RWPE1 (cell line): ENCODE results near the gene ALG3.

Experiments used
- CTCF ChIA-PET: fragments of 350-600 bp; sonication (Branson Sonifier 250); formaldehyde crosslinking; extraction: SDS; loops from one replicate; lab custom pipeline; 2021; lab: Yijun Ruan, JAX
- POLR2A ChIA-PET: fragments of 400-600 bp; formaldehyde crosslinking; extraction: SDS; loops from one replicate; lab custom pipeline; 2020; ENCODE audit warnings: antibody characterized with exemption; ENCODE audit not compliant: low non-redundant PET; lab: Yijun Ruan, JAX
- DNase-seq: peaks from one replicate; pipeline ENCODE4 v3.0.0; 2012; ENCODE audit warnings: low spot score
- H3K27ac ChIP-seq: fragments of 450-650 bp; 2 replicates; pipeline ENCODE4 v1.5.1; 2017
- TF ChIP-seq, protein P1 (sequence below): fragments of 450-650 bp; conservative IDR thresholded peaks from 2 replicates; pipeline ENCODE4 v1.5.1; 2017; ENCODE audit warnings: low read depth, mild to moderate bottlenecking

ALG3 gene

DNA sequence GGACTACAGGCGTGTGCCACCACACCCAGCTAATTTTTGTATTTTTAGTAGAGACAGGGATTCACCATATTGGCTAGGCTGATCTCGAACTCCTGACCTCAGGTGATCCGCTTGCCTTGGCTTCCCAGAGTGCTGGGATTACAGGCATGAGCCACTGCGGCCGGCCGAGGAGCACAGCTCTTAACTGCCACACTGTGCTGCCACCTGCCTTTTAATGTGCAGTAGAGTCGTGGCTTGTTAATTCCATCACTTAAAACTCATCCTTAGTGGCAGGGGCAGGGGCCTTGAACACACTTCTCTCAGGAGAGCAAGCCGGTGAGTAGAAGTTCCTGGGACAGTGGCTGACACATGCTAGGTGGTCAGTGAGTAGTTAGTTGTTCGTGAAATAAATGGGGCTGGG, 50.3 kb downstream of the ALG3 start:
- no peak for DNase-seq
- TF ChIP-seq, protein P1, sequence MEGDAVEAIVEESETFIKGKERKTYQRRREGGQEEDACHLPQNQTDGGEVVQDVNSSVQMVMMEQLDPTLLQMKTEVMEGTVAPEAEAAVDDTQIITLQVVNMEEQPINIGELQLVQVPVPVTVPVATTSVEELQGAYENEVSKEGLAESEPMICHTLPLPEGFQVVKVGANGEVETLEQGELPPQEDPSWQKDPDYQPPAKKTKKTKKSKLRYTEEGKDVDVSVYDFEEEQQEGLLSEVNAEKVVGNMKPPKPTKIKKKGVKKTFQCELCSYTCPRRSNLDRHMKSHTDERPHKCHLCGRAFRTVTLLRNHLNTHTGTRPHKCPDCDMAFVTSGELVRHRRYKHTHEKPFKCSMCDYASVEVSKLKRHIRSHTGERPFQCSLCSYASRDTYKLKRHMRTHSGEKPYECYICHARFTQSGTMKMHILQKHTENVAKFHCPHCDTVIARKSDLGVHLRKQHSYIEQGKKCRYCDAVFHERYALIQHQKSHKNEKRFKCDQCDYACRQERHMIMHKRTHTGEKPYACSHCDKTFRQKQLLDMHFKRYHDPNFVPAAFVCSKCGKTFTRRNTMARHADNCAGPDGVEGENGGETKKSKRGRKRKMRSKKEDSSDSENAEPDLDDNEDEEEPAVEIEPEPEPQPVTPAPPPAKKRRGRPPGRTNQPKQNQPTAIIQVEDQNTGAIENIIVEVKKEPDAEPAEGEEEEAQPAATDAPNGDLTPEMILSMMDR = no peak
- POLR2A ChIA-PET = no interaction called here
- no peak overlapping the region for H3K27ac ChIP-seq
- CTCF ChIA-PET = interaction anchor here (0.5 to 0.6 kb wide), 2 partner anchors 16 to 18 kb away, joined by 4 to 5 read pairs; no protein-coding TSS in a partner anchor

DNA sequence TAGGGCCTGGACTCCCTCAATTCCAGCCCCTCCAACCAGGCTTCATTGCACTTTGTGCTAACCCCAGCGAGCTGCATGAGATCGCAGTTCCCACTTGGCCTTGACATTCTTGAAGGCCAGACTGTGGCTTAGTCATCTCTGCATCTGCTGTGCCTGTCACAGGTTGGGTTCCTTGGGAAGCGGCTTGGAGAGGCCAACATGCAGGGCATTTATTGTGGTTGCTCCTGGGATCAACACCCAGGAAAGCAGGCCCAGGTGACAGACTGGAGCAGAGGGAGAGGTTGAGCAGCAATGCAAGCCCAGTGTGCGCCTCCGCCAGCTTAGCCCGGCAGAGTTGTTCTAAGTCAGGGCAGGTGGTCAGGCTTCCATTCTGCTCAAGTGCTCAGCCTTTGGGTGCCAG, 52.2 kb downstream of the ALG3 start:
- DNase-seq = no peak
- ChIA-PET CTCF (interaction anchor here (0.6 to 0.7 kb wide), 2 partner anchors 10 to 27 kb away, joined by 3 read pairs; no protein-coding TSS in a partner anchor), POLR2A (no interaction called here)
- H3K27ac ChIP-seq = 0 out of 2 replicates have a peak overlapping the region, but pooled peaks have one; percentile 1
- TF ChIP-seq, protein P1 = no peak

DNA sequence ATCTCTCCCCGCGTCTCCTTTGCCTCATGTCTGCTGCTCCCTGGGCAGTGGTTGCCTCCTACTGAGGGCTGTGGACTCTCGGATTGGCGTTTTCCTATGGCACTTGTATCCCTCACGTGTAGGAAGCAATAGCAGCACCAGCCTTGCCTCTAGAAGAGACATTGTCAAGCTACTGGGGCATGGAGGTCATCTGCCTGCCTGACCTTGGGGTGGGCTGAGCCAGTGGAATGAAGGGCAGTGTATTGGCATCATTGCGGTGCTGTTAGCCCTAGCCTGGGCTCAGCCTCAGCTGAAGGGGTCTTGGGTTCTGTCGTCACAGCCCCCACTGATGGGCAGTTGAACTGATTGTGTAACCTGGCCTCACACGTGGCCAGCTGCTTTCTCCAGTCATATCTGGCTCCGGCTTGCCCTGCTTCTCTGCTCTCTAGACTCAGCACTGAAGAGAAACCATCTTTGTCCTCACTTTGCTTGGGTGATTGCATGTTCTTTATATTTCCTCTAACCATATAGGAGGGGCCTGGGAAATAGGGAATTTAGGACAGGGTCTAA, 54.7 kb downstream of the ALG3 start:
- TF ChIP-seq, protein P1 = no peak
- ChIA-PET CTCF (interaction anchor here (0.8 kb wide), 1 partner anchor 16 kb away, joined by 5 read pairs; no protein-coding TSS in a partner anchor), POLR2A (no interaction called here)
- no peak for DNase-seq
- no peak overlapping the region for H3K27ac ChIP-seq

DNA sequence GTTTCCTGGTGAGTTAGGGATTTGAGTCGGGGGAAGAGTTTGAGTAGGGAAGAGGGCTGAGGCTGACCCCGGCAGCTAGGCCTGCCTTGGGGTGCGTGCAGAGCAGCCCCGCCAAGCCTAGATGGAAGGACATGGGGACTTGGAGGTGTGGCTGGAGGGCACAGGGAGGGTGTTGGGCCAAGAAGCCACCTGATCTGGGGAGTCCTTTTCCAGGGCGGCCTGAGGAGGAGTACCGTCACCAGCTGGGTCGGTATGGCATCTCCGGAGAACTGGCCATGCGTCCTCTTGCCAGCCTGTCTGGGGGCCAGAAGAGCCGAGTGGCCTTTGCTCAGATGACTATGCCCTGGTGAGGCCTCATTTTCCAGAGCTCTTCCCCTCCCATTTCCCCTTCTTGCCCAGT, 55.9 kb downstream of the ALG3 start:
- ChIA-PET CTCF (interaction anchor here (0.8 kb wide), 1 partner anchor 361 kb away, joined by 3 read pairs; no protein-coding TSS in a partner anchor), POLR2A (no interaction called here)
- TF ChIP-seq, protein P1 = no peak
- no peak overlapping the region for H3K27ac ChIP-seq
- no peak for DNase-seq
